HG03565 (cell line): ENCODE data around the gene PRAMEF1.
"Not testable (repeated sequence)": the region's sequence is repeated elsewhere in the genome, so short reads cannot be mapped to it uniquely, and the experiment has no call there.

ENCODE experiments used
- ATAC-seq: cut with Tn5 transposase; IDR thresholded peaks from one replicate; pipeline ENCODE4 v1.9.1; 2021; ENCODE audit warnings: mild to moderate bottlenecking, moderate library complexity; ENCODE audit not compliant: unreplicated experiment

The PRAMEF1 gene

DNA sequence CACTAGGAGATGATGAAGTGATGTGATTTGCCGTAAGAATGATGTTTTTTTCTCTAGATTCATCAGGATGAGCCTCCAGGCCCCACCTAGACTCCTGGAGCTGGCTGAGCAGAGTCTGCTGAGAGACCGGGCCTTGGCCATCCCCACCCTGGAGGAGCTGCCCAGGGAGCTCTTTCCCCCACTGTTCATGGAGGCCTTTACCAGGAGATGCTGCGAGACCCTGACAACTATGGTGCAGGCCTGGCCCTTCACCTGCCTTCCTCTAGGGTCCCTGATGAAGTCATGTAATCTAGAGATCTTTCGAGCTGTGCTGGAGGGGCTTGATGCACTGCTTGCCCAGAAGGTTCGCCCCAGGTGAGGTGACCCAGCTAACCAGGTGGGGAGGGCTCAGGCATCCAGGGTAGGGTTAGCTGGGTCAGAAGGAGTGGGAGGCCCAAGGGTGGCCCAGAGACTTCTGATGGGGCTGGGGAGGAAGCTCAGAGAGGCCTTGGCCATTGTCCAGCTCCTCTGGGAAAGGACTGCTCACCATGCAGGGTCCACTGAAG is 16.3 kb upstream of the PRAMEF1 start:
- no peak for ATAC-seq

DNA sequence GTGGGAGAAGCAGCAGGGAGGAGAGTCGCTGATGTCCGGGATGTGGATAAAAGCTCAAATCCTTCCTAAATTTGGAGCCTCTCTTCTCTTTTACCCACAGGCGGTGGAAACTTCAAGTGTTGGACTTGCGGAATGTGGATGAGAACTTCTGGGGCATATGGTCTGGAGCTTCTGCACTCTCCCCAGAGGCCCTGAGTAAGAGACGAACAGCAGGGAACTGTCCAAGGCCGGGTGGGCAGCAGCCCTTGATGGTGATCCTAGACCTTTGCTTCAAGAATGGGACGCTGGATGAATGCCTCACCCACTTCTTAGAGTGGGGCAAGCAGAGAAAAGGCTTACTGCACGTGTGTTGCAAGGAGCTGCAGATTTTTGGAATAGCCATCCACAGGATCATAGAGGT is 15.8 kb upstream of the PRAMEF1 start:
- no peak for ATAC-seq

DNA sequence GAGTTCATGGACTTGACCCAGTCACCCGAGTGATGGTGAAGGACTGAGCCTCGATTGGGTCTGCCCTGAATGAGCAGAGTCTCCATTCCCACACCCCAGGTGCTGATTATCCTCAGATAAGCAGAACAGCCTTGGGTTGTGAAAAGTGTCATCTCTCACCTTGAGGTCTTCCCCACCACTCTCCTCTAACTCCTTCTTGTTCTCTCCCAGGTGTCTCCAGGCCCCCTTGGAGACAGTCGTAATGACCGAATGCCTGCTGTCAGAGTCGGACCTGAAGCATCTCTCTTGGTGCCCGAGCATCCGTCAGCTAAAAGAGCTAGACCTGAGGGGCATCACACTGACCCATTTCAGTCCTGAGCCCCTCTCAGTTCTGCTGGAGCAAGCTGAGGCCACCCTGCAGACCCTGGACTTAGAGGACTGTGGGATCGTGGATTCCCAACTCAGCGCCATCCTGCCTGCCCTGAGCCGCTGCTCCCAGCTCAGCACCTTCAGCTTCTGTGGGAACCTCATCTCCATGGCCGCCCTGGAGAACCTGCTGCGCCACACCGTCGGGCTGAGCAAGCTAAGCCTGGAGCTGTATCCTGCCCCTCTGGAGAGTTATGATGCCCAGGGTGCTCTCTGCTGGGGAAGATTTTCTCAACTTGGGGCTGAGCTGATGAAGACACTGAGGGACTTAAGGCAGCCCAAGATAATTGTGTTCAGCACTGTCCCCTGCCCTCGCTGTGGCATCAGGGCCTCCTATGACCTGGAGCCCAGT is 14.2 kb upstream of the PRAMEF1 start:
- no peak for ATAC-seq

DNA sequence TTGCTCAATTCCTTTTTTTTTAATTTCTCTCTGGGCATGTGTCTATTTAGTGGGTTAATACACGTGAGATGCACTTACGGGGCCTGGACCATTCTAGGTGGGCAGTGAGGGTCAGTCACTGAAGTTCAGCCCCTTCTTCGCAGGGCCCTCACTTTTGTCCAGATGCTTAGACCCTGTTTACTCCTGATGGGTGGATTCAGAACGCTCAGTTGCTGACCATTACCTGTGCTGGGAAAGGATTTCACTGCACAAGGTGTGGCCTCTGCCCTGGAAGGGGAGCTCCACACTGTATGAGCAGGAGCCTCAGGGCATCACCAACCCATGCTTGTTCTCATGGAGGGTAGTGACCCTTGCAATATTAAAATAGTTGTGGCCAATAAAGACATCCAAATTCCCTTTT is 13.1 kb upstream of the PRAMEF1 start:
- ATAC-seq, result no peak

DNA sequence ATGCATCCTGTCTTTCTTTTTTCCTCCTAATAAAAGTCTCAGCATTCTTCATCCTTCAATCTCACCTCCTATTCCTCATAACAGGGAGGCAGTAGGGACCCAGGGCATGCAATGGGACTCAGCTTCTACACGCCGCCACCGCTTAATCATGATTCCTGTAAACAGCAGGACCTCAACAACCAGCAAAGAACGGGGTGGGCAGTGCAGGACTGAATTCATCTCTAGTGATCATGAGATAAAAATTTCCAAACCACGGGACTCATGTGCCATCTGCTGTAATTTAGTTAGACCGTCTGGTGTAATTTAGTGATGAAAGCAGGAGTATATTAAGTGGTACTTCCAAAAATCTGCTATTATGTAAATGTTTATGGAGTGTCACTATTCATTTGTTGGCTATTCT is 12.3 kb upstream of the PRAMEF1 start:
- no peak for ATAC-seq

DNA sequence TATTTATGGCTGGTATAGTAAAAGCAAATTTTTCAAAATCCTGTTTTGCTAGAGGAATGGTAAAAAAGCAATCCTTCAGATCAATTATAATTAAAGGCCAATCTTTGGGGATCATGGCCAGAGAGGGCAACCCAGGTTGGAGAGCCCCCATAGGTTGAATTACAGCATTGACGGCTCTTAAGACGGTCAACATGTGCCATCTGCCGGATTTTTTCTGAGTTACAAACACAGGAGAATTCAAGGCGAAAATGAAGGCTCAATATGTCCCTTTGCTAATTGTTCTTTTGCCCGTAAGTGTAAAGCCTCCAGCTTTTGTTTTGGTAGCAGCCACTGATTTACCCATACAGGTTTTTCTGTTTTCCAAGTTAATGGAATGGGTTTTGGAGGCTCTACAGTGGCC is 9.7 kb upstream of the PRAMEF1 start:
- ATAC-seq, result not testable (repeated sequence)

DNA sequence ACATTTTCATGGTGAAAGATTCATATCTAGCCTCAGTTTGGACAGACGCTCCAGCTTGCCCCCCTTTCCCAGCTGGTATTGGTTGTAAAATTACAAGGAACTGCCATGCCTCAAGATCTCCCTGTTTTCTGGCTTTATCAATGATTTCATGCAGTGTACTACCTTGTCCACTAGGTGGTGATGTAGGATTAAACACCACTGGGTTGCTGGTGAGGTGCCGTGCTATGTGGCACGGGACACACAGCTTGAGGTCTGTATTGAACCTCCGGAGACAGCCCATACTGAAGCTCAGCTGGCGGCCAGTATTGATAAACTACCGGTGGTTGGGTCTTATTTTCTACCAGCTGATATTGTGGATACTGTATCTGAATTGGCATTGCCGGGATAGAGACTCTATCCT is 7.4 kb upstream of the PRAMEF1 start:
- not testable (repeated sequence) for ATAC-seq

DNA sequence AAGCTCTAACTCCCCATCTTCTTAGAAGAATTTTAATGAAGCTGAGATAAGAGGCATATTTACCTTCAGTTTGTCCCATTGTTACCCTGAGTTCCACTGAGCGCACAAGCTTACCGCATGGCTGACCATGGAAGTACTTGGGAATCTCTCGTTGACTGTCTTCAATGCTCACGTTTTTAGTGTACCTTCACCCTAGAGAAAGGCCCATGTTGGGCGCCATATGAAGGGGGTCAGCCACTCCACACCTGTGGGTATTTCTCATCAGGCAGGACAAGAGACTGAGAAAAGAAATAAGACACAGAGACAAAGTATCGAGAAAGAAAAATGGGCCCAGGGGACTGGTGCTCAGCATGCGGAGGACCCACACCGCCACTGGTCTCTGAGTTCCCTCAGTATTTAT is 6.5 kb upstream of the PRAMEF1 start:
- not testable (repeated sequence) for ATAC-seq

DNA sequence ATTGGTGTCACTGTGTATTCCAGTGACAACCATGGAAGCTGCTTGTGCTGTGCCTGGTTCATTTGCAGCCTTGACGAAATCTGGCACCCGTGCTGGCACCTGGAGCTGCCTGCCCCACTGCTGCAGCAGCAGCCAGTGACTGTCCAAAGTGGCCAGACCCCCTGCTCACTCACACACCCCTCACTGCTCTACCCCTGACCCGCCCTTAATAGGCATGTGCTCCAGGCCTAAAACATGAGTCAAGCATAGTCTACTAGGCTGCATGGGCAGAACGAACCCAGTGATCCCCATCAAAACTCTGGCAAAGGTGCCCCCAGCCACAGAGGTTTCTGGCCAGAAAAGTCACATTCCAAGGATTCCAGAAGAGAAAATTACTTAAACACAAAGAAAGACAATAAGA is 7.7 kb downstream of the PRAMEF1 start:
- no peak for ATAC-seq

DNA sequence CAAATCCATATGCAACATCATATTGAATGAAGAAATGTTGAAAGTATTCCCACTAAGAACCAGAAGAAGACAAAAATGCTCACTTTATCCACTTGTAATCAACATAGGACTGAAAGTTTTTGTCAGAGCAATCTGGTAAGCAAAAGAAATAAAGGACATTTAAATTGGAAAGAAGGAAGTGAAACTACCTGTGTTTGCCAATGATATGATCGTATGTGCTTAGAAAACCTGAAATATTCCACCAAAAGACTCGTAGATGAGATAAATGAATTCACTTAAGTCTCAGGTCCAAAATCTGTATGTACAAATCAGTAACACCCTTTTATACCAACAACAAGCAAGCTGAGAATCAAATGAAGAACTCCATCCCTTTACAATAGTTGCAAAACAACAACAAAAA is 8.5 kb downstream of the PRAMEF1 start:
- no peak for ATAC-seq

DNA sequence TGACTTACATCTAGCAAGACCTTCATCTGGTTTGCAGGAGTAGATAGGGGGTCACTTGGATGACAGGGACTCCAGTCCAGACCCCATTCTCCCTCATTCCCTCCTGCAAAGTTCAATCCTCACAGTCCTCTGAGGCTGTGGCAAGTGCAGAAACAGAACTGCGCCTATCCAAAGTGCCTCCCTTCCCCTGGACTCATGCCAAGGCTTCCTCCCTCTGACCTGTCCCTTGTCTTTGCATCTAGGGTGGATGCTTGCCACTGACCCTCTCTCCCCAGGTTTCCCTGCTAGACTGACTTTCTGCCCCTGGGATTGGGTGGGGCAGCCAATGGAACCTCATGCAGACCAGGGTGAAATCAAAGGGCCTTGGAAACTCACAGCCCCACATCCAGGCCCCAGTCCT is 18.7 kb downstream of the PRAMEF1 start:
- ATAC-seq, result no peak

DNA sequence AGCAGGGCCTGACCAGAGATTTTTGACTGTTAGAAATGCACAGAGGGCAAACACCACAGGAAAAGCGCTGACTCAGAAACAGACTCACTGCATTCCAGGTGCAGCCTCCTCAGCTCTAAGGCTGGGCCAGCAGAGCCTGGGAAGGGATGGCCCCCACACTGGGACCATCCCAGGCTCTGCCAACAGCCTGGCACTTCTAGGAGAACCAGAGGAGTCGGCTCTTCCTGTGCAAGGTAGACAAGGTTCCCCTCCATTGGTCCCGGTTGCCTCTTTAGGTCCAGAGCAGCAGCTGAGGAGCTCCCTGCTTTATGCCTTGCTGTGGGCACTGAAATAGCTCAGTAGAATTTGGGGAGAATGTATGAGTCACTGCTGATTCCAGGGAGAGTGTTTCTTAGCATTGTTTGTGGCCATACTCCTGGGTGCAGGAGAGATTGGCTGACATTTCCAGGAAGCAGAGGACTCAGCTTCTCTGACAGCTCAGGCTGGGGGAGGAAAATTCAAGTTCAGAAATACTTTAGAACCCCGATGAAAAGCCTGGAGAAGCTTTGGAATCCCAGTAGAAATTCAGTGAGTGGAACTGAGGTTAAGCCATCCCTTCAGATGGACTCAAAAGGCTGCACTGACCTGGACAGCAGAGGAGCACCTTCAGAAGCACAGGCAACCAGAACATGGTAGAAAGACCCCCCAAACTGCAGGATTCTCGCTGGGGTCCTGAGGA is 19.7 kb downstream of the PRAMEF1 start:
- no peak for ATAC-seq

DNA sequence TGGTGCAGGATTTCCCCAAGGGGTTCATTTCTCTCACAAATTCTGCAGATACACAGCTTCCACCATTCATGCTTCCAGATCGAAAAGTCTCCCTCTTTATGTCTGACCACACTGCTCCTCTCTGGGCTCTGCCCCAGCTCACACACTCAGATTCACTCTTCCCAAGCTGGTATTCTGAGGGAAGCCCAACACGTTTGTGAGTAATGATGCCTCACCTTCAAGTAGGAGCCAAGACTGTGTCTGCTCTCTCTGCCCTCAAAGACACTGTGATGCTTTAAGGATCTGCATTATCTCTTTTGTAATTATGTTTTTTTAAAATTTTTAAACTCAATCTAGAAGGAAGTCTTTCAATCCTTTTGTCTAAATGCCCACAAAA is 20.2 kb downstream of the PRAMEF1 start:
- ATAC-seq, result no peak

DNA sequence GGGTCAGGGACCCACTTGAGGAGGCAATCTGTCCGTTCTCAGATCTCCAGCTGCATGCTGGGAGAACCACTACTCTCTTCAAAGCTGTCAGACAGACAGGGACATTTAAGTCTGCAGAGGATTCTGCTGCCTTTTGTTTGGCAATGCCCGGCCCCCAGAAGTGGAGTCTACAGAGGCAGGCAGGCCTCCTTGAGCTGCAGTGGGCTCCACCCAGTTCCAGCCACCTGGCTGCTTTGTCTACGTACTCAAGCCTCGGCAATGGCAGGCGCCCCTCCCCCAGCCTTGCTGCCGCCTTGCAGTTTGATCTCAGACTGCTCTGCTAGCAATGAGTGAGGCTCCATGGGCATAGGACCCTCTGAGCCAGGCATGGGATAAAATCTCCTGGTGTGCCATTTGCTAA is 27.9 kb downstream of the PRAMEF1 start:
- not testable (repeated sequence) for ATAC-seq

DNA sequence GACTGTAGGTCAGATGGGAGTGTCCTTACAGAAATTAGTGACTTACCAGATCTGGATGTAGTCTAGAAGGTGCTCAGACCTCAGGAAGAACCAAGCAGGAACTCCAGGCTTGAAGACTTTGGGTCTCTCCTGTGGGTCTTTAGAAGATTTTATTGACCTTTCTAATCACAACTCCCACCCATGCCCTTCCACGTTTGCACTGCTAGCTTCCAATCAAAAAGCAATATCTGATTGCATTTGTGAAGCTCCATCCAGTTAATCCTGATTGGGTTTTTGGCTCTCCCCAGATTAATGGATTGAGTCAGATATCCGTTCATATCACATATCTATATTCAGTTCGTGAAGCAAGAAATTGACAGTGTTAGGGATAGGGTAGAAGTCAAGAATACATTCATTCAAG is 40.1 kb downstream of the PRAMEF1 start, which contains the start of gene PRAMEF11:
PRAMEF11 (minus strand) TSS at position 101 of the 400 bp plus-strand sequence. CDS start 2,621 bp downstream, outside the sequence.
- not testable (repeated sequence) for ATAC-seq

DNA sequence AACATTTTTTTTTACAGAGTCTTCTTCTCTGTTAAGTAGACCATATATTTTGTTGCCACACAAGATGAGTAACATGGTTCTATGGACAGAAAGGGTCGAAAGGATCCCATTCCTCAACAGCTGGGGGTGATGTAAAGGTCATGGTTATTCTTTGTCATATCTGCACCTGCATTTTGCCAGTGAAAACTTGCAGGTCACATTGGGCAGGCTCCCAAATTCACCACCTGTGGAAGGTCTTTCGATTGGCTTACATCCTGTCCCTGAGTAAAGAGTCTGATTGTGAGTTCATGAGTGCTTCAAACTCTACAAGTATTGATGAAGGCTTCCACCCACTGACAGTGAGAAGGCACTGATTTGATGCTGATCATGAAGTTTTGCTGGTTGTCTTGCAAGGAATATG is 42.1 kb downstream of the PRAMEF1 start:
- ATAC-seq, result not testable (repeated sequence)
